ENCODE results near the gene CDAN1.
"Not testable (repeated sequence)": the region's sequence is repeated elsewhere in the genome, so short reads cannot be mapped to it uniquely, and the experiment has no call there.

The CDAN1 gene

DNA sequence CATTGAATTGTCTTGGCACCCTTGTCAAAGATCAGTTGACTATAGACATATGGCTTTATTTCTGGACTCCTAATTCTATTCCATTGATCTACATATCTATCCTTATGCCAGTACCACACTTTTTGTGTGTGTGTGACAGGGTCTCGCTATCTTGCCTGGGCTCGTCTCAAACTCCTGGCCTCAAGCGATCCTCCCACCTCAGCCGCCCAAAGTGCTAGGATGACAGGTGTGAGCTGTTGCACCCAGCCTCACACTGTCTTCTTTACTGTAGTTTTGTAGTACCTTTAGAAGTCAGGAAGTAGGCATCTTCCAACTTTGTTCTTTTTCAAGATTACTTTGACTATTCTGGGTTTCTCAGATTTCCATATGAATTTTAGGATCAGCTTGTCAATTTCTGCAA, 24.3 kb downstream of the CDAN1 start:
- in situ Hi-C loops (cut with MboI; ENCODE audit: low sequenced_read_pairs): loop anchor here (10.0 kb wide), 1 partner anchor 212 kb away; the partner anchor contains the start of gene TTBK2

DNA sequence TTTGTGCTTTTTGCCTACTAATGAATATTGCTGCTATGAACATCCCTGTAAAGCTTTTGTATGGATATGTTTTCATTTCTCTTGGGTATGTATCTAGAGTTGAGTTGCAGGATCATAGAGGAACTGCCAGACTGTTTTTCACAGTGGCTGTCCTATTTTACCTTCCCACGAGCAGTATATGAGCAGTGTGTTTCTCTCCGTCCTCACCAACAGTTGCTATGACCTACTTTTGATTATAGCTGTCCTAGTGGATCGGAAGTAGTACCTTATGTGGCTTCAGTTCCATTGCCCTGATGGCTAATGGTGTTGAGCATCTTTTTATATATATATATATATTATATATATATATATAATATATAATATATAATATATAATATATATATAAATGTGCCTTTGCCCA, 25.2 kb downstream of the CDAN1 start:
- in situ Hi-C loops (cut with MboI; ENCODE audit: low sequenced_read_pairs): loop anchor here (10.0 kb wide), 1 partner anchor 213 kb away; the partner anchor contains the start of gene TTBK2

DNA sequence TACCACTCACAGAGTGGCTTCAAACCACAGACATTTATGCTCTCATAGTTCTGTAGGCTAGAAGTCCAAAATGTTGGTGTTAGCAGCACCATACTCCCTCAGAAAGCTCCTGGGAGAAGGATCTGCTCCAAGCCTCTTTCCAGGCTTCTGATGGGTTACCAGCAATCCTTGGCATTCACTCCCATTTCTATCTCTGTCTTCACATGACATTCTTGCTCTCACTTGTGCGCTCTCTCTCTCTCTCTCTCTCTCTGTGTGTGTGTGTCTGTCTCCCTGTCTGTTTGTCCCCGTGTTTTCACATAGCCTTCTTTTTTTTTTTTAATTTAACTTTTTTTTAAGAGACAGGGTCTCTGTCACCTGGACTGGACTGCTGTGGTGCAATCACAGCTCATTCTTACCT, 26.3 kb downstream of the CDAN1 start:
- in situ Hi-C loops (cut with MboI; ENCODE audit: low sequenced_read_pairs): loop anchor here (10.0 kb wide), 1 partner anchor 214 kb away; the partner anchor contains the start of gene TTBK2

DNA sequence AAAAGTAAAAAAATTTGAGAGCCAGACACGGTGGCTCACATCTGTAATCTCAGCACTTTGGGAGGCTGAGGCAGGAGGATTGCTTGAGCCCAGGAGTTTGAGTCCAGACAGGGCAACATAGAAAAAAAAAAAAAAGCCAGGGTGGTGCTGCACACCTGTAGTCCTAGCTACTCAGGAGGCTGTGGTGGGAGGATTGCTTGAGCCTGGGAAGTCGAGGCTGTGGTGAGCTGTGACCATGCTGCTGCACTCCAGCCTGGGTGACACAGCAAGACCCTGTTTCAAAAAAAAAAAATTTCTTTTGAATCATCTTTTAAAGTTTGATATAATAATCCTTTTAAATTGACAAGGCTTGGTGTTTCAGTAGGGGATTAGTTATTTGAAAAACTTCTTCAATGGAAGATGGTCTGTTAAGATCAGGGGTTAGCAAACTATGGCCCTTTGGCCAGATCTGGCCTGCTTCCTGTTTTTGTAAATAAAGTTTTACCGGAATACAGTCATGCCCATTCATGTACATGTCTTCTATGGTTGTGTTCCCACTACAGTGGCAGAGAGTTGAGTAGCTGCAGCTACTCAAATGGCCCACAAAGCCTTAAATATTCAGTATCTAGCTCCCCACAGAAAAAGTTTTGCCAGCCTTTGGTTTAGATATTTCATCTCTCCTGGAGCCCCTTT, 28.9 kb downstream of the CDAN1 start:
- in situ Hi-C loops (cut with MboI; ENCODE audit: low sequenced_read_pairs): no loop called here

DNA sequence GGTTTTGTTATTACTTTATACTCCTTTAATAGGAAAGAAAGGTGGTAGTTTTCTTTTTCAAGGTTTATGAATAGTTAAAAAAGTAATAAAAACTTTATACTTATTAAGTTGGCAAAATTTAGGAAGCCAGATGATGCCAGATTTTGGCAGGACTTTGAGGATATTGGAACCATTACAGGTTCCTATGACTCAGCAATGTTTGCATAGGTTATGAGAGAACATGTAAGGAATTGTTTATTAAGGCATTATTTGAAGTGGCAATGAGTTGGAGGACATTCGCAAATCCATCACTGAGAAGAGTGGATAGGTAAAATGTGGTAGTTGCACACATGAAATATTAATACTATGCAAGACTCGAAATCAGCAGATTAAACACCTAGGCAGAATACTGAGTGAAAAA, 29.9 kb downstream of the CDAN1 start:
- in situ Hi-C loops (cut with MboI; ENCODE audit: low sequenced_read_pairs): no loop called here

DNA sequence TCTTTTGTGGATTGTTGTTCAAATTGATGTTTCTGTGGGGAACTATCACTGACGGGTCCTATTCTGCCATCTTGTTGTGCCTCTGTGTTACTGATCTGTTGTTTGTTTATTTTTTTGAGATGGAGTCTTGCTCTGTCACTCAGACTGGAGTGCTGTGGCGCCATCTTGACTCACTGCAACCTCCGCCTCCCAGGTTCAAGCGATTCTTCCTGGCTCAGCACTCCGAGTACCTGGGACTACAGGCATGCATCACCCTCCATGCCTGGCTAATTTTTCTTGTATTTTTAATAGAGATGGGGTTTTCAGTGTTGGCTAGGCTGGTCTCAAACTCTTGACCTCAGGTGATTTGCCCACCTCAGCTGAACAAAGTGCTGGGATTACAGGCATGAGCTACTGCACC, 31.6 kb downstream of the CDAN1 start:
- in situ Hi-C loops (cut with MboI; ENCODE audit: low sequenced_read_pairs): no loop called here

DNA sequence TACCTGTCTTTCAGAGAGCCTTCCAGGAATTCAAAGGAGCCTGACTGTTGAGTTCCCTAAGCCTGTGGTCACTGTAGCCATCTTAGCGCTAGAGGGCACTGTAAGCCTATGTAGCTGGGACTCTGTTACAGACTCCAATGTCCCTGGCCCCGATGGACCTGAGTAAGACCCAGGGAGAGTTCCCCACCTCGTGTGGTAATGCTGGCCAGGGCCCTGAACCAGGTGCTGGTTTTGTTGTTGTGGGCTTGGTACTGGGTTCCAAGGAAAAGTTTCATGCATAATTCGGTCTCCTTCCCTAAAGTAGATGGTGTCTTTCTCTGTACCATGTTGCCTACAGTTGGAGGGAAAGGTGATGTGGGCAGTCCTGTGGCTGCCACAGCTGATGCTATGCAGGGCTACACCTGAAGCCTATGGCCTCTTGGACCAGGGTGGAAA, 32.4 kb downstream of the CDAN1 start:
- in situ Hi-C loops (cut with MboI; ENCODE audit: low sequenced_read_pairs): no loop called here

DNA sequence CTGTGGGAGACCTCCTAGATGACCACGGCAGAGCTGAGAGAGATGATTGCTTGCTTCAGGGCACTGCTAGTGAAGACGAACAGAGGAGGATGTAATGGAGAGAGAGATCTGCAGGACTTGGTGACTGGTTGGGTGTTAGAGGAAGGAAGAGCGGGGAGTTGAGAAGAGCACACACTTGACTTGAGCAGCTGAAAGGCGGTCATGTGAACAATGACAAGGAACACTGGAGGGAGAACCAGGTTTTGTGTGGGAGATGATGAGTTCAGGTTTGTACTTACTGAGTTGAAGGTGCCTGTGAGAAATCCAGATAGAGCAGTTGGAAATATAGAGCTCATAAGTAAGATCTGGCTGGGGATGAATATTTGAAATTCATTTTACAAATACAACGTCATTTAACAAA, 40.3 kb downstream of the CDAN1 start:
- in situ Hi-C loops (cut with MboI; ENCODE audit: low sequenced_read_pairs): no loop called here

DNA sequence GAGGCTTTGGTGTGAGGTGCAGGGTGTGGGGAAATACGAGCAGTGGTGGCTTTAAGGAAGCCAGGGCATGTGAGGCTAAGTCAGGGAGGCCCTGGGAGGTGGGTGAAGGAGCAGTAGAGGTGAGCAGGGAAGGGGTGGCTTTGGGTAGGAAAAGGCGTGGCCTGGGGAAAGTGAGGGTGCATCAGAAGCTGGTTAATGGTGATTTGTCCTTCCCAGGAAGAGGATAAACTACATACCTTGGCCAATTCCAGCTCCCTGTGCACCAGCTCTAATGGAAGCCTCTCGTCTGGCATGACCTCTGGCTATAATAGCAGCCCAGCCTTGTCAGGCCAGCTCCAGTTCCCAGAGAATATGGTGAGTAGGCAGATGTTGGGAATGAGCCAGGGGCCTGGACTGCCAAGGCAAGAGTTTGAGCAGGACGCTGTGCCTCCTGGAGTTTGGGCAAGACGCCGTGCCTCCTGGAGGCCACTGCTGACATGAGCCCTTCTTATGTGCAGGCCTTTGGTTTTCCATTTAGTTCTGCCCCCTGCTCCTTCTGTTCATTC, 41.3 kb downstream of the CDAN1 start:
- in situ Hi-C loops (cut with MboI; ENCODE audit: low sequenced_read_pairs): no loop called here

DNA sequence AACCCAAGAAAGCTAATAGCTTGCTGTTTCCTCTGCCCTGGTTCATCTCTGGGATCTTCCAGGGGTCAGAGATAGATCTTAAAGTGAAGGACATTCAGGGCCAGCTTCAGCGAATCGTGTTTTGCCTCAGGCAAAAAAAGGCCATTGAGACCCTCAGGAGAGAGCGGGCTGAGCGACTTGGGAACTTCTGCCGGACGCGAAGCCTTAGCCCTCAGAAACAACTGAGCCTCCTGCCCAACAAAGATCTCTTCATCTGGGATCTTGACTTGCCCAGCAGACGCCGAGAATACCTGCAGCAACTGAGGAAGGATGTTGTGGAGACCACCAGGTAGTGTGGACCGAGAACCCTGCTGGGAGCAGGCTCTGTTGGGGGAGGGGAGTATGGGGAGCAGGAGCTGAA, 42.5 kb downstream of the CDAN1 start:
- in situ Hi-C loops (cut with MboI; ENCODE audit: low sequenced_read_pairs): no loop called here

DNA sequence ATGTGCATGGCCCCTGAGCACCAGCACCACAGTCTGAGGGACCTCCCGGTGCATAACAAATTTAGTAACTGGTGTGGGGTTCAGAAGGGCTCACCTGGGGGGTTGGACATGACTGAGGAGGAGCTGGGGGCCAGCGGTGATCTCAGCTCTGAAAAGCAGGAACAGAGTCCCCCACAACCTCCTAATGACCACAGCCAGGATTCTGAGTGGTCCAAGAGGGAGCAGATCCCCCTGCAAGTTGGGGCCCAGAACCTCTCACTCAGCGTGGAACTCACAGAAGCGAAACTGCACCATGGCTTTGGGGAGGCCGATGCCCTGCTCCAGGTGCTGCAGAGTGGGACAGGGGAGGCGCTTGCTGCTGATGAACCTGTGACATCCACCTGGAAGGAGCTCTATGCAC, 43.0 kb downstream of the CDAN1 start:
- in situ Hi-C loops (cut with MboI; ENCODE audit: low sequenced_read_pairs): no loop called here

DNA sequence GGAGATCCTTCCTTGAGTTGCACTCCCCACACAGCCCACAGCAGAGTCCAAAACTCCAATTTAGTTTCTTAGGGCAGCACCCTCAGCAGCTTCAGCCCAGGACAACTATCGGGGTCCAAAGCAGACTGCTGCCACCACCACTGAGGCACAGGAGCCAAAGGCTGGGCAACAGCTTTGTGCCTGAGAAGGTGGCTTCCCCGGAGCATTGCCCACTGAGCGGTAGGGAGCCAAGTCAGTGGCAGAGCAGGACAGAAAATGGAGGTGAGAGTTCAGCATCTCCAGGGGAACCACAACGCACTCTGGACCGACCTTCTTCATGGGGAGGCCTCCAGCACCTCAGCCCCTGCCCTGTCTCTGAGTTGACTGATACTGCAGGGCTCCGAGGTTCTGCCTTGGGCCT, 43.4 kb downstream of the CDAN1 start:
- in situ Hi-C loops (cut with MboI; ENCODE audit: low sequenced_read_pairs): no loop called here

DNA sequence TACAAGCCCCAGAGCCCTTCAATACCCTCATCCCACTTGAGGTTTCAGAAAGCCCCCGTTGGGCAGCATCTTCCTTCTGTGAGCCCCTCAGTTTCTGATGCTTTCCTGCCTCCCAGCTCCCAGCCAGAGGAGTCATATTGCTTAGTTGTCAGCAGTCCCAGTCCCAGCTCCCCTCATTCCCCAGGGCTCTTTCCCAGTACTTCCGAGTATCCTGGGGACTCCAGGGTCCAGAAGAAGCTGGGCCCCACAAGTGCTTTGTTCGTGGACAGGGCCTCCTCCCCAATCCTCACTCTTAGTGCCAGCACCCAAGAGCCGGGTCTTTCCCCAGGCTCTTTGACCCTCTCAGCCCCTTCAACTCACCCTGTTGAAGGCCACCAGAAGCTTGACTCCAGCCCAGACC, 43.9 kb downstream of the CDAN1 start:
- in situ Hi-C loops (cut with MboI; ENCODE audit: low sequenced_read_pairs): no loop called here

DNA sequence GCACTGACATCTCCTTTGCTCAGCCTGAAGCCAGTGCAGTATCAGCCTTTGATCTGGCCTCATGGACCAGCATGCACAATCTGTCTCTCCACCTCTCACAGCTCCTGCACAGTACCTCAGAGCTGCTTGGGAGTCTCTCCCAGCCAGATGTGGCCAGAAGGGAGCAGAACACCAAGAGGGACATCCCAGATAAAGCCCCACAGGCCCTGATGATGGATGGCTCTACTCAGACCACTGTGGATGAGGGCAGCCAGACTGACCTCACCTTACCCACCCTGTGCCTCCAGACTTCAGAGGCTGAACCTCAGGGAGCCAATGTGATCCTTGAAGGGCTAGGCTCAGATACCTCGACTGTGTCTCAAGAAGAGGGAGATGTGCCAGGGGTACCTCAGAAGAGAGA, 44.4 kb downstream of the CDAN1 start:
- in situ Hi-C loops (cut with MboI; ENCODE audit: low sequenced_read_pairs): no loop called here

DNA sequence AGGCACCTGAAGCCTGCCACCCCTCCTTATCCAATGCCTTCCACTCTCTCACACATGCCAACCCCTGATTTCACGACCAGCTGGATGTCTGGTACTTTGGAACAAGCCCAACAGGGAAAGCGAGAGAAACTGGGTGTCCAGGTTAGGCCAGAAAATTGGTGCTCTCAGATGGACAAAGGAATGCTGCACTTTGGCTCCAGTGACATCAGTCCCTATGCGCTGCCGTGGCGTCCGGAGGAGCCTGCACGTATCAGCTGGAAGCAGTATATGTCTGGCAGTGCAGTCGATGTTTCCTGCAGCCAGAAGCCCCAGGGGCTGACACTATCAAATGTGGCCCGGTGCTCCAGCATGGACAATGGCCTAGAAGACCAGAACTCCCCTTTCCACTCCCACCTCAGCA, 45.2 kb downstream of the CDAN1 start:
- in situ Hi-C loops (cut with MboI; ENCODE audit: low sequenced_read_pairs): no loop called here

DNA sequence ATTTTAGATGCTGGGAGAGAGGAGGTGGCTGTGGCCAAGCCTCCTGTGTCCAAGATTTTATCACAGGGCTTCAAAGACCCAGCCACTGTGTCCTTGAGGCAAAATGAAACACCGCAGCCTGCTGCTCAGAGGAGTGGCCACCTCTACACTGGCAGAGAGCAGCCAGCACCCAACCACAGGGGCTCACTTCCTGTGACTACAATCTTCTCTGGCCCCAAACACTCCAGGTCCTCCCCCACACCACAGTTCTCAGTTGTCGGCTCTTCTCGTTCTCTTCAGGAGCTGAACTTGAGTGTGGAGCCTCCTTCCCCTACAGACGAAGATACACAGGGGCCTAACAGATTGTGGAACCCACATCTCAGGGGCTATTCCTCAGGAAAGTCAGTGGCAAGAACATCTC, 45.6 kb downstream of the CDAN1 start:
- in situ Hi-C loops (cut with MboI; ENCODE audit: low sequenced_read_pairs): no loop called here

DNA sequence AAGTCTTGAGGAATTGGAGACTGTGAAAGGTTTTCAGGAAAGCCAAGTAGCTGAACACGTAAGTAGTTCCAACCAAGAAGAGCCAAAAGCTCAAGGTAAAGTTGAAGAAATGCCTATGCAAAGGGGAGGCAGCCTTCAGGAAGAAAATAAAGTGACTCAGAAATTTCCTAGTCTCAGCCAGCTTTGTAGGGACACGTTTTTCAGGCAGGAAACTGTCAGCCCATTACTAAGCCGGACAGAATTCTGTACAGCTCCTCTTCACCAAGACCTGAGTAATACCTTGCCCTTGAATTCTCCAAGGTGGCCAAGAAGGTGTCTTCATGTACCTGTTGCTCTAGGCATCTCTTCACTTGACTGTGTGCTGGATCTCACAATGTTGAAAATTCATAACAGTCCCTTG, 48.6 kb downstream of the CDAN1 start:
- in situ Hi-C loops (cut with MboI; ENCODE audit: low sequenced_read_pairs): no loop called here

DNA sequence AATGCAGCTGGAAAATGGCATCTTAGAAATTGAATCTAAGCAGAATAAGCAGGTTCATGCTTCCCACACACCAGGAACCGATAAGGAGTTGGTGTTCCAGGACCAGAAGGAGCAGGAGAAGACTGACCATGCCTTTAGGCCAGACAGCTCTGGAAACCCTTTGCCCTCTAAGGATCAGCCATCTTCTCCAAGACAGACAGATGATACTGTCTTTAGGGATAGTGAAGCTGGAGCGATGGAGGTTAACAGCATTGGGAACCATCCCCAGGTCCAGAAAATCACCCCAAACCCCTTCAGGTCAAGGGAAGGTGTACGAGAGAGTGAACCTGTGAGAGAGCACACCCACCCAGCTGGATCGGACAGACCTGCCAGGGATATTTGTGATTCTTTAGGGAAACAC, 49.2 kb downstream of the CDAN1 start:
- in situ Hi-C loops (cut with MboI; ENCODE audit: low sequenced_read_pairs): no loop called here

DNA sequence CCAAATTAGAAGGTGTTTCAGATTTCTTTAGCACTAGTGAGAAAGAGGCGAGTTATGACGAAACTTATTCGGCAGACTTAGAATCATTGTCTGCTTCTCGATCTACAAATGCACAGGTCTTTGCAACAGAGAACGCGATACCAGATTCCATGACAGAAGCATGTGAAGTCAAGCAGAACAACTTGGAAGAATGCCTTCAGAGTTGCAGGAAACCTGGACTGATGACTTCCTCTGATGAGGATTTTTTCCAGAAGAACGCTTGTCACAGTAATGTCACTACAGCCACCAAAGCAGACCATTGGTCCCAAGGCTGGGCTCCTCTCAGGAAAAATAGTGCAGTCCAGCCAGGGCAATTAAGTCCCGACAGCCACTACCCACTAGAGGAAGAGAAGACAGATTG, 50.6 kb downstream of the CDAN1 start:
- in situ Hi-C loops (cut with MboI; ENCODE audit: low sequenced_read_pairs): no loop called here

DNA sequence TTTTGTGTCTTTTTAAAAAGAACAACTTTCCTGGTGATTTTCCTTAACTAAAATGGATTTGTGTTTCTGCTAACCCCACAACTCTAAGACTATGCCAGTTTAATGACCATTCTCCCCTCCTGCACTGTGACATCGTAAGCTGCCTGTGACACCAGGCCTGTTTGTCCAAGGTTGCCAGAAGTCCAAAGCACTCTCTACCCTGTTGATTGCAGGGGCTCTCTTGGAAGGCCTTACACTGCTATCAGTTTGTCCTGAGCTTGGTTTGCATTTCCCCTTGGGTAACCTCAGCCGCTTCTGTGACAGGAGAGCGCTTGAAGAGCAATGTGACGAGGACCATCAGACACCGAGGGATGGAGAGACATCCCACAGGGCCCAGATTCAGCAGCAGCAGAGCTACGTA, 55.8 kb downstream of the CDAN1 start:
- in situ Hi-C loops (cut with MboI; ENCODE audit: low sequenced_read_pairs): no loop called here

DNA sequence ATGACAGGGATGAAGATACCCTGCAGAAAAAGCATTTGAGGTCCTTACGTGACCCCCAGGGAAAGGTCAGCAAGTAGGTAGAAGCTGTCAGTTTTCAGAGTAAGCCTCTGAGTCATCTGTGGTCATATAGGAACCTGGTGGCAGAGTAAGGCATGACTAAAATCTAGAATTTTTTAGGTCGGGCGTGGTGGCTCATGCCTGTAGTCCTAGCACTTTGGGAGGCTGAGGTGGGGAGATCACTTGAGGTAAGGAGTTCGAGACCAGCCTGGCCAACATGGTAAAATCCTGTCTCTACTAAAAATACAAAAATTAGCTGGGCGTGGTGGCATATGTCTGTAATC, 56.8 kb downstream of the CDAN1 start:
- in situ Hi-C loops (cut with MboI; ENCODE audit: low sequenced_read_pairs): not testable (repeated sequence)

DNA sequence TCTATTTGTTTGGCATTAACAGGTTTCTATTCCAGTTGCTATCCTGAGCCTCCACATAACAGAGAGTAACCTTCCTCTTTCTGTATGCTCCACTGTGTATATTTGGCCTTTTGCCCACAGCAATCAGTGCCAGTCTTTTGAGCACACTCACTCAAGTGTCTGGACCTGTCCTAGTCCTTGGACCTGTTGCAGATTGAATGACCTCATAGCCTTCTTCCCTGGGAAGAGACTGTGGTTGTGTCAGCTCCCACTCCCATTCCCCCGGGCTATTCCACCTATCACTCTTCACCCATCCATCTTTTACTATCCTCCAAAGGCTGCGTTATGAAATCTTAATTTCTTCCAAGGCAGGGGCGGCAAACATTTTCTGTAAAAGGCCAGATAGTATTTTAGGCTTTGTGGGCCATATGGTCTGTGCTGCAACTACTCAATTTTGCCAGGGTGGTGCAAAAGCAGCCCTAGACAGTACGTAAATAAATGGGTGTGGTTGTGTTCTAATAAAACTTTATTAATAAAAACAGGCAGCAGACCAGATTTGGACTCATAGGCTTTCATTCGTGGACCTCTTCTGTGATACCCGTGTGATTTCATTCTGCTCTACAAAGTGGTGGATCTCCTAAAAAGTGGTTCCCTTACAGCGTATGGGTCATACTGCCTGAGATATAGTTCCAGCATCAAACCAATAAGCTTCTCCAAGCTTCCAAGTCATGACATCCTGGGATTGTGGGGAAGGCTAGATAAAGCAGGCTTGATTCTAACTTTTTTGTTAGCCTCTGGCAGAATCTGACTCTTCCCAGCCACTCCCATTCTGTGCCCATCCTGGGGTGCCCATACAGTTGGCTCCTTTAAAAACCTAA, 57.4 kb downstream of the CDAN1 start:
- in situ Hi-C loops (cut with MboI; ENCODE audit: low sequenced_read_pairs): no loop called here

Measured in HL-60/S4 treated with phorbol 12-myristate 13-acetate at 8.2 ng/mL for 4 days and 3 days (cell line).